HG03439 (cell line): ENCODE data around the gene METRNL.
"Not testable (repeated sequence)": the region's sequence is repeated elsewhere in the genome, so short reads cannot be mapped to it uniquely, and the experiment has no call there.

Experiments used
- ATAC-seq: cut with Tn5 transposase; IDR thresholded peaks from one replicate; pipeline ENCODE4 v1.9.1; 2021; ENCODE audit warnings: mild to moderate bottlenecking, moderate library complexity; ENCODE audit not compliant: unreplicated experiment

The METRNL gene

GRCh38 chr17:83065660-83066542, 13.5 kb upstream of the METRNL start:
- no peak for ATAC-seq

GRCh38 chr17:83066543-83066890, 12.9 kb upstream of the METRNL start:
- not testable (repeated sequence) for ATAC-seq

- ATAC-seq: no peak
Measured at GRCh38 chr17:83067071-83067717, 12.2 kb upstream of the METRNL start.

- no peak for ATAC-seq
Measured at GRCh38 chr17:83067718-83068261, 11.6 kb upstream of the METRNL start.

- ATAC-seq: no peak
Measured at GRCh38 chr17:83068641-83069570, 10.5 kb upstream of the METRNL start.

- no peak for ATAC-seq
Measured at GRCh38 chr17:83069571-83069906, 9.9 kb upstream of the METRNL start.

GRCh38 chr17:83069931-83070742, 9.3 kb upstream of the METRNL start:
- no peak for ATAC-seq

- ATAC-seq: no peak
Measured at GRCh38 chr17:83070800-83071341, 8.5 kb upstream of the METRNL start.

GRCh38 chr17:83071365-83071764, 8.0 kb upstream of the METRNL start:
- no peak for ATAC-seq

GRCh38 chr17:83071966-83072562, 7.3 kb upstream of the METRNL start:
- ATAC-seq: no peak

GRCh38 chr17:83072600-83073358, 6.6 kb upstream of the METRNL start:
- ATAC-seq: no peak

- no peak for ATAC-seq
Measured at GRCh38 chr17:83073389-83074063, 5.9 kb upstream of the METRNL start.

GRCh38 chr17:83074486-83075223, 4.8 kb upstream of the METRNL start:
- no peak for ATAC-seq

GRCh38 chr17:83075270-83075880, 4.0 kb upstream of the METRNL start:
- no peak for ATAC-seq

GRCh38 chr17:83076938-83077337, 2.5 kb upstream of the METRNL start:
- ATAC-seq: no peak

GRCh38 chr17:83077411-83077810, 2.0 kb upstream of the METRNL start:
- ATAC-seq: no peak

- ATAC-seq: no peak
Measured at GRCh38 chr17:83077939-83078338, 1.5 kb upstream of the METRNL start.
